ENCODE measurements around the gene ATP2B1. TPM values are rescaled to one million over a fixed set of nuclear protein-coding genes. Genes with fewer than 3 reads are reported as not detected.

The ATP2B1 gene
- total RNA-seq, 1 experiment from 2014 or later, result 20.6 TPM

DNA sequence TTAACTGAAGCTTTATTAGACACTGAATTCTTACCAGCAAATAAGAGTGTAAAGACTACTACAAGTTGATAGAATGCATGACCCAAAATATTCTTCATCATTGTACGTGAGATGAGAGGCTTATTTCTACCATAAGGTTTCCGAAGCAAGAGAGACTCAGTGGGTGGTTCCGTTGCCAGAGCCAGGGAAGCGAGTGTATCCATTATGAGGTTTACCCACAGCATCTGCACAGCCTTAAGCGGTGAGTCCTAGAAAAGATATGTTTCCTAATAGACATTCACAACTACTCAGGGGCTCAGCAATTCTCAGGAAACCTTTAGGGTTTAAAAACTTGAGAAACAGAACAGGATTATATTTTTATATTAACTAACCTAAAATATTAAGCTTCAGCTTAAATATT lies 105.0 kb downstream of the ATP2B1 start:
- TF ChIP-seq, protein P1, sequence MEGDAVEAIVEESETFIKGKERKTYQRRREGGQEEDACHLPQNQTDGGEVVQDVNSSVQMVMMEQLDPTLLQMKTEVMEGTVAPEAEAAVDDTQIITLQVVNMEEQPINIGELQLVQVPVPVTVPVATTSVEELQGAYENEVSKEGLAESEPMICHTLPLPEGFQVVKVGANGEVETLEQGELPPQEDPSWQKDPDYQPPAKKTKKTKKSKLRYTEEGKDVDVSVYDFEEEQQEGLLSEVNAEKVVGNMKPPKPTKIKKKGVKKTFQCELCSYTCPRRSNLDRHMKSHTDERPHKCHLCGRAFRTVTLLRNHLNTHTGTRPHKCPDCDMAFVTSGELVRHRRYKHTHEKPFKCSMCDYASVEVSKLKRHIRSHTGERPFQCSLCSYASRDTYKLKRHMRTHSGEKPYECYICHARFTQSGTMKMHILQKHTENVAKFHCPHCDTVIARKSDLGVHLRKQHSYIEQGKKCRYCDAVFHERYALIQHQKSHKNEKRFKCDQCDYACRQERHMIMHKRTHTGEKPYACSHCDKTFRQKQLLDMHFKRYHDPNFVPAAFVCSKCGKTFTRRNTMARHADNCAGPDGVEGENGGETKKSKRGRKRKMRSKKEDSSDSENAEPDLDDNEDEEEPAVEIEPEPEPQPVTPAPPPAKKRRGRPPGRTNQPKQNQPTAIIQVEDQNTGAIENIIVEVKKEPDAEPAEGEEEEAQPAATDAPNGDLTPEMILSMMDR (conservative IDR thresholded peaks at IDR 0.05), result no peak
- peaks cover 2 to 37% (median 4%) of the 10 kb centered on the region in 3 experiments; a peak in 5 of 7 replicates for H3K36me3 Mint-ChIP-seq (ENCODE audit: insufficient read depth in 1 of 3, low read depth in 3 of 3)
- no peak overlapping the region for H4K91ac ChIP-seq (ENCODE audit: insufficient read length, low read depth, low read length)

More for the DNA sequence above, 105.0 kb downstream of the ATP2B1 start:
- Mint-ChIP-seq H3K4me1 (peaks cover 5 to 7% of the 10 kb centered on the region in 2 experiments), H3K27me3 (ENCODE audit: low read depth) (no peaks in the 10 kb centered on the region), H3K4me3 (no peak overlapping the region), H3K27ac (0 out of 7 replicates have a peak overlapping the region, but pooled peaks of 1 of the 3 experiments have one; percentile 25), H3K9me3 (no peaks in the 10 kb centered on the region)
- H2BK12ac ChIP-seq (ENCODE audit: insufficient read length, low read depth, low read length), result no peak overlapping the region
- no peaks in the 10 kb centered on the region for H3K9me3 ChIP-seq (ENCODE audit: control insufficient read depth, low read depth, low read length)
- H3K79me1 ChIP-seq (ENCODE audit: insufficient read depth, low read depth, low read length, poor library complexity, severe bottlenecking), result no peaks in the 10 kb centered on the region
- no peaks in the 10 kb centered on the region for H3K4me1 ChIP-seq (ENCODE audit: insufficient read depth, low read length)
- no peak overlapping the region for H3K23ac ChIP-seq (ENCODE audit: insufficient read length, low read depth, low read length)
- H3K9ac ChIP-seq (ENCODE audit: extremely low read depth, insufficient read length, low read length), result no peak overlapping the region
- no peak overlapping the region for H3K4ac ChIP-seq (ENCODE audit: low read depth, low read length)
- no peak overlapping the region for H3K18ac ChIP-seq (ENCODE audit: insufficient read length, low read depth, low read length)
- no peak overlapping the region for H2BK20ac ChIP-seq (ENCODE audit: low read depth, low read length, poor library complexity, severe bottlenecking)
- no peaks in the 10 kb centered on the region for H3K27me3 ChIP-seq (ENCODE audit: insufficient read depth, low read length)
- WGBS (ENCODE audit: extremely low coverage, insufficient read length, low lambda C conversion rate), result no CpG with 5 or more reads among the region's 5 CpGs
- H2BK15ac ChIP-seq (ENCODE audit: low read depth, low read length), result no peak overlapping the region
- no peaks in the 10 kb centered on the region for H3K23me2 ChIP-seq (ENCODE audit: insufficient read length, low read depth, low read length, poor library complexity, severe bottlenecking)
- H3K27ac ChIP-seq (ENCODE audit: insufficient read length, low read depth, low read length), result no peak overlapping the region
- no peak overlapping the region for H3K56ac ChIP-seq (ENCODE audit: insufficient read length, low read depth, low read length)
- H2BK5ac ChIP-seq (ENCODE audit: insufficient read length, low read length), result no peak overlapping the region
- H3K14ac ChIP-seq (ENCODE audit: insufficient read depth, low read length), result no peak overlapping the region
- H2BK120ac ChIP-seq (ENCODE audit: low read depth, low read length, poor library complexity, severe bottlenecking), result no peak overlapping the region
- H3T11ph ChIP-seq (ENCODE audit: low read length), result no peak overlapping the region
- H3K4me2 ChIP-seq (ENCODE audit: insufficient read depth, insufficient read length, low read length), result no peak overlapping the region
- H2AK5ac ChIP-seq (ENCODE audit: insufficient read length, low read length), result no peak overlapping the region
- no peaks in the 10 kb centered on the region for H4K20me1 ChIP-seq (ENCODE audit: control insufficient read depth, insufficient read depth, insufficient read length)
- H4K8ac ChIP-seq (replicated peaks; ENCODE audit: insufficient read length, low read depth, low read length), result no peak overlapping the region
- DNase-seq, result no peak
- no peak overlapping the region for H2AFZ ChIP-seq (ENCODE audit: low read length)
- no peak overlapping the region for H4K5ac ChIP-seq (ENCODE audit: insufficient read length, low read depth, low read length)
- no peaks in the 10 kb centered on the region for H3K79me2 ChIP-seq (ENCODE audit: insufficient read depth, low read length)
